B cell (primary cell): ENCODE data around the gene AMBRA1. TPM values are rescaled to one million over a fixed set of nuclear protein-coding genes. Genes with fewer than 3 reads are reported as not detected.
A peak's percentile ranks its signal among the peaks of the same experiment; 100 is the strongest.

Source experiments
- ATAC-seq: fragments of 200-7000 bp; cut with Tn5 transposase; one replicate; pipeline ENCODE4 v1.10.0; 2021; ENCODE audit warnings: low read depth, mild to moderate bottlenecking, moderate number of reproducible peaks, moderate library complexity
- CTCF ChIA-PET: fragments of 350-600 bp; sonication (Branson Sonifier 250); formaldehyde crosslinking; loops from one replicate; lab custom pipeline; 2021; ENCODE audit warnings: antibody characterized with exemption, inconsistent platforms; lab: Charles Lee
- POLR2A ChIA-PET: fragments of 350-600 bp; sonication (Branson Sonifier 250); formaldehyde crosslinking; loops from one replicate; lab custom pipeline; 2021; ENCODE audit warnings: antibody characterized with exemption; lab: Charles Lee
- DNase-seq: peaks from one replicate; pipeline ENCODE4 v3.0.0; 2013
- H2AFZ ChIP-seq: 2 replicates; pipeline ENCODE4 v1.6.1; 2012; ENCODE audit warnings: mild to moderate bottlenecking, low read depth, low read length; ENCODE audit not compliant: insufficient read depth, poor library complexity, severe bottlenecking
- H3K27ac ChIP-seq, 2 donors: 1 replicate in 1 of 2; 2 replicates in 1 of 2; pipeline ENCODE4 v1.5.1; 2012 to 2013; ENCODE audit warnings: low read length in 2 of 2, mild to moderate bottlenecking in 2 of 2, moderate library complexity in 1 of 2
- H3K27me3 ChIP-seq, 4 experiments: fragments of 200-600 bp in 1 of 4; sonication (generic) in 1 of 4; replicated peaks in 1 of 4; 1 replicate in 2 of 4; 2 replicates in 2 of 4; pipeline versions ENCODE4 v1.6.1 to v1.7.0; 2013 to 2016; ENCODE audit warnings: low read length in 3 of 4, mild to moderate bottlenecking in 2 of 4, mixed read lengths in 1 of 4, moderate library complexity in 1 of 4; ENCODE audit not compliant: insufficient read depth in 4 of 4, control insufficient read depth in 3 of 4; ENCODE audit errors: control extremely low read depth in 1 of 4
- H3K36me3 ChIP-seq, 2 experiments: replicated peaks in 1 of 2; 1 replicate in 1 of 2; 2 replicates in 1 of 2; pipeline versions ENCODE4 v1.6.1 to v1.7.1; 2013; ENCODE audit warnings: low read length in 1 of 2; ENCODE audit not compliant: insufficient read depth in 2 of 2, control insufficient read depth in 1 of 2; ENCODE audit errors: control extremely low read depth in 1 of 2, extremely low read depth in 1 of 2
- H3K4me1 ChIP-seq, 2 donors: fragments of 200-600 bp in 1 of 2; sonication (generic) in 1 of 2; 1 replicate in 1 of 2; 2 replicates in 1 of 2; pipeline versions ENCODE4 v1.5.1 to v1.6.1; 2013 to 2017; ENCODE audit warnings: low read length in 2 of 2; ENCODE audit not compliant: control insufficient read depth in 2 of 2, insufficient read depth in 2 of 2
- H3K4me2 ChIP-seq: replicated peaks from 2 replicates; pipeline ENCODE3; 2012; ENCODE audit warnings: mild to moderate bottlenecking, low read depth, low read length; ENCODE audit not compliant: poor library complexity, severe bottlenecking
- H3K4me3 ChIP-seq, 5 experiments: fragments of 200-600 bp in 1 of 5; sonication (generic) in 1 of 5; 1 replicate in 3 of 5; 2 replicates in 2 of 5; pipeline versions ENCODE4 v1.5.1 to v1.7.0; 2011 to 2016; ENCODE audit warnings: low read length in 4 of 5, mild to moderate bottlenecking in 4 of 5, low read depth in 2 of 5, control low read depth in 1 of 5, moderate library complexity in 1 of 5; ENCODE audit not compliant: insufficient read depth in 1 of 5; ENCODE audit errors: control extremely low read depth in 1 of 5, extremely low read depth in 1 of 5
- H3K79me2 ChIP-seq: fragments of 200-600 bp; sonication (generic); one replicate; pipeline ENCODE4 v1.6.0; 2016; ENCODE audit warnings: low read length; ENCODE audit not compliant: control insufficient read depth, insufficient read depth
- H3K9ac ChIP-seq: fragments of 200-600 bp; sonication (generic); 2 replicates; pipeline ENCODE4 v1.6.1; 2017; ENCODE audit warnings: mild to moderate bottlenecking, low read length, moderate library complexity
- H3K9me3 ChIP-seq, 3 donors: one replicate each; pipeline versions ENCODE4 v1.6.1 to v1.7.1; 2013; ENCODE audit warnings: low read length in 2 of 3; ENCODE audit not compliant: control insufficient read depth in 2 of 3, insufficient read depth in 1 of 3; ENCODE audit errors: control extremely low read depth in 1 of 3
- H4K20me1 ChIP-seq: 2 replicates; pipeline ENCODE4 v1.6.0; 2012; ENCODE audit warnings: mild to moderate bottlenecking, low read length; ENCODE audit not compliant: insufficient read depth, control insufficient read depth, poor library complexity, severe bottlenecking
- H3K27ac Mint-ChIP-seq: one replicate; pipeline ENCODE4 v1.8.0; 2021; ENCODE audit warnings: mixed read lengths
- H3K27me3 Mint-ChIP-seq: one replicate; pipeline ENCODE4 v1.8.0; 2021; ENCODE audit warnings: mixed read lengths
- H3K4me1 Mint-ChIP-seq: one replicate; pipeline ENCODE4 v1.8.0; 2021; ENCODE audit warnings: mixed read lengths
- H3K4me3 Mint-ChIP-seq: one replicate; pipeline ENCODE4 v1.8.0; 2021; ENCODE audit warnings: mixed read lengths
- H3K9me3 Mint-ChIP-seq: one replicate; pipeline ENCODE4 v1.8.0; 2022; ENCODE audit warnings: mixed read lengths; ENCODE audit not compliant: insufficient read depth
- CTCF ChIP-seq: fragments of 200-600 bp; IDR thresholded peaks from one replicate; pipeline ENCODE4 v1.8.0; 2022; ENCODE audit warnings: antibody characterized with exemption, mild to moderate bottlenecking
- EZH2 ChIP-seq: IDR thresholded peaks from 2 replicates; pipeline ENCODE4 v1.6.1; 2012; ENCODE audit warnings: borderline replicate concordance, low read depth, mild to moderate bottlenecking, moderate library complexity, low read length; ENCODE audit not compliant: insufficient read depth, poor library complexity, severe bottlenecking
- WGBS: methylation state at CpG from one replicate; pipeline ENCODE4 v1.1.5; 2013; ENCODE audit warnings: missing lambda C conversion rate; ENCODE audit not compliant: insufficient coverage; 5-methylcytosine and 5-hydroxymethylcytosine counted together
- intact Hi-C: fragments of 100-400 bp; cut with micrococcal nuclease; formaldehyde crosslinking; loops from one replicate; pipeline ENCODE4 v1.10.0; 2022
- polyA plus RNA-seq: library from polyadenylated mRNA; depleted of rRNA; stranded (reverse); fragments of >200 nt; gene quantifications from 2 replicates; pipeline ENCODE4 v1.2.3, GENCODE V29; 2012
- total RNA-seq, 2 donors: library from RNA; stranded (reverse); fragments of 120-200 nt in 1 of 2; gene quantifications; 1 replicate in 1 of 2; 2 replicates in 1 of 2; pipeline versions ENCODE4 v1.2.3 to v1.2.4, GENCODE V29; 2013 to 2022

Gene AMBRA1
- total and polyA plus RNA-seq, 2 donors (not counting 1 experiment from before 2014, with no cell fraction given) = 13.8 to 36.1 TPM

DNA sequence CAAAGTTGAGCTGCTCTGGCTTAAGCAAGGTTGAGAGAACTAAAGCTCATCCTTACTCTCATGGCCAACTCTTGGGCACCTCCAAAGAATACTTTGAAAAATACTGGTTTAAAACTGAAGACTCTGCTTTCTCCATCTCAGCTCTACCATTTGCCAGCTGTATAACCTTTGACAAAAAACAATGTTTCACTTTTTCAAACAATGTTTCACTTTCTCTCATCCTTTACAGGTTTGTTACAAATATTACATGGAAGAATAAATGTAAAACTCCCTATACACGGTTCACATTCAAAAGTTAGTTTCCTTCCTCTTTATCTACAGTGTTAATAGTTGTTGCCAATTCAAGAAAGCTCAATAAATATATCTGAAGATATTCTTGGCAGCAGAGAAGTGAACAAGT, 19.2 kb downstream of the AMBRA1 start:
- peak overlapping the region in 1 of 2 donors; percentile 21 for H3K27ac ChIP-seq
- Mint-ChIP-seq H3K4me3 (no peak overlapping the region), H3K9me3 (peaks cover 3% of the 10 kb centered on the region), H3K27me3 (no peaks in the 10 kb centered on the region), H3K4me1 (peaks cover 34% of the 10 kb centered on the region), H3K27ac (peak overlapping the region; percentile 54)
- ATAC-seq = no peak
- DNase-seq = no peak
- CTCF ChIA-PET = no interaction called here
- no peaks in the 10 kb centered on the region for H3K27me3 ChIP-seq
- H2AFZ ChIP-seq = no peak overlapping the region
- peaks cover 82% of the 10 kb centered on the region for H3K79me2 ChIP-seq
- POLR2A ChIA-PET = no interaction called here
- intact Hi-C loops = no loop called here
- peaks cover 55% of the 10 kb centered on the region for H4K20me1 ChIP-seq
- H3K36me3 ChIP-seq = peaks cover 0 to 1% of the 10 kb centered on the region in 2 experiments
- H3K4me3 ChIP-seq = no peak overlapping the region
- H3K4me1 ChIP-seq = peaks cover 0 to 8% of the 10 kb centered on the region in 2 donors
- no CpG with 5 or more reads among the region's 1 CpG for WGBS
- H3K9me3 ChIP-seq = no peaks in the 10 kb centered on the region
- TF ChIP-seq CTCF (no peak), EZH2 (no peak)
- H3K9ac ChIP-seq = no peak overlapping the region
- H3K4me2 ChIP-seq = no peak overlapping the region

- no CpG with 5 or more reads among the region's 2 CpGs for WGBS
- no peak for ATAC-seq
- H3K4me3 ChIP-seq = no peak overlapping the region
- no peak for DNase-seq
- peaks cover 57% of the 10 kb centered on the region for H4K20me1 ChIP-seq
- H3K27ac ChIP-seq = no peak overlapping the region
- Mint-ChIP-seq H3K27ac (no peak overlapping the region), H3K9me3 (peaks cover 3% of the 10 kb centered on the region), H3K4me1 (peaks cover 20% of the 10 kb centered on the region), H3K27me3 (no peaks in the 10 kb centered on the region), H3K4me3 (no peak overlapping the region)
- no peak overlapping the region for H2AFZ ChIP-seq
- peaks cover 88% of the 10 kb centered on the region for H3K79me2 ChIP-seq
- H3K9me3 ChIP-seq = no peaks in the 10 kb centered on the region
- POLR2A ChIA-PET = no interaction called here
- H3K9ac ChIP-seq = no peak overlapping the region
- H3K4me1 ChIP-seq = peaks cover 0 to 8% of the 10 kb centered on the region in 2 donors
- intact Hi-C loops = no loop called here
- CTCF ChIA-PET = interaction anchor here (1.6 kb wide), 1 partner anchor 10 kb away, joined by 4 read pairs; no protein-coding TSS in a partner anchor
- no peak overlapping the region for H3K4me2 ChIP-seq
- no peak for TF ChIP-seq CTCF
- no peak for TF ChIP-seq EZH2
- peaks cover 0 to 1% of the 10 kb centered on the region in 2 experiments for H3K36me3 ChIP-seq
- no peaks in the 10 kb centered on the region for H3K27me3 ChIP-seq
Observed at GRCh38 chr11:46570790-46571398, 22.9 kb downstream of the AMBRA1 start.
